Muscle layer of duodenum (tissue), 2 donors: ENCODE data around the gene HIVEP3.

Experiments used
- H3K27ac ChIP-seq: one replicate; pipeline ENCODE4 v1.7.0; 2013; ENCODE audit warnings: mild to moderate bottlenecking, low read length
- H3K27me3 ChIP-seq: one replicate; pipeline ENCODE4 v1.7.0; 2013; ENCODE audit warnings: low read depth, mild to moderate bottlenecking, control low read depth, low read length
- H3K36me3 ChIP-seq, 2 donors: one replicate each; pipeline ENCODE4 v1.7.0; 2013; ENCODE audit warnings: low read length in 2 of 2, control low read depth in 1 of 2, mild to moderate bottlenecking in 1 of 2; ENCODE audit not compliant: insufficient read depth in 2 of 2, control insufficient read depth in 1 of 2
- H3K4me1 ChIP-seq, 2 donors: one replicate each; pipeline ENCODE4 v1.7.0; 2013; ENCODE audit warnings: low read length in 2 of 2, mild to moderate bottlenecking in 2 of 2, control low read depth in 1 of 2, moderate library complexity in 1 of 2; ENCODE audit not compliant: insufficient read depth in 2 of 2, control insufficient read depth in 1 of 2
- H3K4me3 ChIP-seq, 2 donors: one replicate each; pipeline ENCODE4 v1.7.0; 2013; ENCODE audit warnings: low read length in 2 of 2, low read depth in 1 of 2, mild to moderate bottlenecking in 1 of 2
- H3K9me3 ChIP-seq, 2 donors: one replicate each; pipeline ENCODE4 v1.7.0; 2013; ENCODE audit warnings: low read length in 2 of 2, control low read depth in 1 of 2, mild to moderate bottlenecking in 1 of 2; ENCODE audit not compliant: control insufficient read depth in 1 of 2
- donor health status: healthy.

Gene HIVEP3

GRCh38 chr1:41573785-41574713 lies 344.7 kb downstream of the HIVEP3 start:
- no peak overlapping the region for H3K27ac ChIP-seq
- H3K4me3 ChIP-seq: no peak overlapping the region
- peaks cover 0 to 8% of the 10 kb centered on the region in 2 donors for H3K4me1 ChIP-seq
- H3K36me3 ChIP-seq: no peaks in the 10 kb centered on the region
- H3K9me3 ChIP-seq: no peaks in the 10 kb centered on the region
- no peaks in the 10 kb centered on the region for H3K27me3 ChIP-seq

GRCh38 chr1:41573194-41573593 lies 345.5 kb downstream of the HIVEP3 start:
- Histone ChIP-seq H3K27me3 (no peaks in the 10 kb centered on the region), H3K9me3 (no peaks in the 10 kb centered on the region)

GRCh38 chr1:41572224-41572623 lies 346.5 kb downstream of the HIVEP3 start:
- peaks cover 0 to 8% of the 10 kb centered on the region in 2 donors for H3K4me1 ChIP-seq
- no peak overlapping the region for H3K27ac ChIP-seq
- H3K4me3 ChIP-seq: no peak overlapping the region
- no peaks in the 10 kb centered on the region for H3K36me3 ChIP-seq
- H3K27me3 ChIP-seq: no peaks in the 10 kb centered on the region
- no peaks in the 10 kb centered on the region for H3K9me3 ChIP-seq

More at GRCh38 chr1:41573194-41573593, 345.5 kb downstream of the HIVEP3 start:
- H3K27ac ChIP-seq: no peak overlapping the region
- H3K4me1 ChIP-seq: peaks cover 0 to 8% of the 10 kb centered on the region in 2 donors
- H3K36me3 ChIP-seq: no peaks in the 10 kb centered on the region
- no peak overlapping the region for H3K4me3 ChIP-seq

- H3K36me3 ChIP-seq: no peaks in the 10 kb centered on the region
- no peaks in the 10 kb centered on the region for H3K27me3 ChIP-seq
- H3K9me3 ChIP-seq: no peaks in the 10 kb centered on the region
- H3K27ac ChIP-seq: no peak overlapping the region
- H3K4me1 ChIP-seq: peaks cover 0 to 8% of the 10 kb centered on the region in 2 donors
- no peak overlapping the region for H3K4me3 ChIP-seq
Measured at GRCh38 chr1:41571041-41571440, 347.7 kb downstream of the HIVEP3 start.

- Histone ChIP-seq H3K9me3 (no peaks in the 10 kb centered on the region), H3K4me3 (no peak overlapping the region), H3K27ac (no peak overlapping the region), H3K4me1 (no peaks in the 10 kb centered on the region), H3K36me3 (no peaks in the 10 kb centered on the region), H3K27me3 (no peaks in the 10 kb centered on the region)
Measured at GRCh38 chr1:41568204-41568603, 350.5 kb downstream of the HIVEP3 start.

GRCh38 chr1:41566969-41567368 lies 351.8 kb downstream of the HIVEP3 start:
- Histone ChIP-seq H3K27me3 (no peaks in the 10 kb centered on the region), H3K9me3 (no peaks in the 10 kb centered on the region), H3K36me3 (no peaks in the 10 kb centered on the region), H3K4me3 (no peak overlapping the region), H3K27ac (no peak overlapping the region), H3K4me1 (no peaks in the 10 kb centered on the region)

GRCh38 chr1:41566274-41566885 lies 352.3 kb downstream of the HIVEP3 start:
- Histone ChIP-seq H3K4me3 (no peak overlapping the region), H3K9me3 (no peaks in the 10 kb centered on the region), H3K27ac (no peak overlapping the region), H3K27me3 (no peaks in the 10 kb centered on the region), H3K36me3 (no peaks in the 10 kb centered on the region), H3K4me1 (no peaks in the 10 kb centered on the region)

GRCh38 chr1:41564741-41565475 lies 353.8 kb downstream of the HIVEP3 start:
- H3K27me3 ChIP-seq: no peaks in the 10 kb centered on the region
- no peak overlapping the region for H3K27ac ChIP-seq
- no peaks in the 10 kb centered on the region for H3K36me3 ChIP-seq
- H3K4me3 ChIP-seq: no peak overlapping the region
- H3K9me3 ChIP-seq: no peaks in the 10 kb centered on the region
- H3K4me1 ChIP-seq: no peaks in the 10 kb centered on the region

GRCh38 chr1:41562328-41562727 lies 356.4 kb downstream of the HIVEP3 start:
- no peaks in the 10 kb centered on the region for H3K4me1 ChIP-seq
- no peak overlapping the region for H3K4me3 ChIP-seq
- no peak overlapping the region for H3K27ac ChIP-seq
- no peaks in the 10 kb centered on the region for H3K9me3 ChIP-seq
- H3K36me3 ChIP-seq: no peaks in the 10 kb centered on the region
- H3K27me3 ChIP-seq: no peaks in the 10 kb centered on the region

- Histone ChIP-seq H3K9me3 (no peaks in the 10 kb centered on the region), H3K4me1 (no peaks in the 10 kb centered on the region), H3K4me3 (no peak overlapping the region), H3K27ac (no peak overlapping the region), H3K27me3 (no peaks in the 10 kb centered on the region), H3K36me3 (no peaks in the 10 kb centered on the region)
Measured at GRCh38 chr1:41560931-41561330, 357.8 kb downstream of the HIVEP3 start.

- Histone ChIP-seq H3K27ac (no peak overlapping the region), H3K9me3 (no peaks in the 10 kb centered on the region), H3K4me3 (no peak overlapping the region), H3K27me3 (no peaks in the 10 kb centered on the region), H3K4me1 (no peaks in the 10 kb centered on the region), H3K36me3 (no peaks in the 10 kb centered on the region)
Measured at GRCh38 chr1:41560496-41560895, 358.2 kb downstream of the HIVEP3 start.
